Measurements from ENCODE around the gene HEMK1.

GRCh38 chr3:50602595-50603191, 33.4 kb downstream of the HEMK1 start:
- no peak for TF ChIP-seq CTCF (IDR thresholded peaks at IDR 0.05; ENCODE audit: low read depth, low read length, missing input control)
- no peak for TF ChIP-seq ZBTB33 (IDR thresholded peaks at IDR 0.05)
- no peak for TF ChIP-seq EGR1 (IDR thresholded peaks at IDR 0.05; ENCODE audit: low read depth in 2 of 2)
- TF ChIP-seq FOXA1 (IDR thresholded peaks at IDR 0.05), result no peak
- no peak for TF ChIP-seq TAF1 (conservative IDR thresholded peaks at IDR 0.05)
- TF ChIP-seq GABPA (IDR thresholded peaks at IDR 0.05 in 1 of 2, conservative IDR thresholded peaks at IDR 0.05 in 1 of 2), result no peak
- TF ChIP-seq NR2F2 (IDR thresholded peaks at IDR 0.05), result no peak
- no peak for TF ChIP-seq ATF3 (IDR thresholded peaks at IDR 0.05)

Data from liver (tissue), 3 donors.